ENCODE data around the gene TERF2IP. TPM values are rescaled to one million over a fixed set of nuclear protein-coding genes. Genes with fewer than 3 reads are reported as not detected.

The TERF2IP gene
- total and polyA plus RNA-seq, 2 experiments from 2014 or later, result 60.7 to 66.9 TPM

DNA sequence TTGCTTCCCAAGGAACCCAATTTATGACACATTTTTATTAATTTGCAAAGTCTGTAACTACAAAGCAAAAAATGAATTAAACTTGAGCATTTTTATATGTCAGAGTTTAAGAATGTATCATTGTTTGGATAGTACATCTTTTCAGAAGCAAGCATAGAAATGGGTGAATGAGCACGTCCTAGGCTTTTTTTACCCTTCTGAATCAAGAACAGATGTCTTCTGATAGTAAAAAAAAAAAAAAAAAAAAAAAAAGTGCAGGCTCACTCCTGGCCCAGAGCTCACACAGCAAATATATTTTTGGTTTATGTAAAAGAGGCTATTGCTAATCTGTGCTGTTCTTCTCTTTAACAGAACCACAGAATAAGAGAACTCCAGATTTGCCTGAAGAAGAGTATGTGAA lies 6.3 kb downstream of the TERF2IP start:
- peak; percentile 70 for DNase-seq
- Histone ChIP-seq H3K79me2 (ENCODE audit: insufficient read depth) (peaks cover 99% of the 10 kb centered on the region), H3K4me3 (no peak overlapping the region), H3K27me3 (replicated peaks; ENCODE audit: insufficient read depth) (no peaks in the 10 kb centered on the region), H2AFZ (no peak overlapping the region), H3K4me2 (ENCODE audit: unreplicated experiment) (peak overlapping the region; percentile 84), H3K27ac (peak overlapping the region; percentile 58), H3K9me3 (ENCODE audit: low read depth) (no peaks in the 10 kb centered on the region), H3K9me2 (ENCODE audit: insufficient read depth) (no peaks in the 10 kb centered on the region), H3F3A (ENCODE audit: insufficient read depth) (peaks cover 16% of the 10 kb centered on the region), H3K9ac (peak overlapping the region; percentile 31; the same call in 1 of the 2 replicates), H4K20me1 (ENCODE audit: insufficient read depth) (peaks cover 24% of the 10 kb centered on the region; the same call in 1 of the 2 replicates), H3K4me1 (ENCODE audit: insufficient read depth) (peaks cover 45% of the 10 kb centered on the region), H3K36me3 (ENCODE audit: low read depth) (peaks cover 47% of the 10 kb centered on the region)
- in situ Hi-C loops (cut with MboI), result no loop called here
- TF ChIP-seq EZH2phosphoT487 (IDR thresholded peaks at IDR 0.05; ENCODE audit: insufficient read depth, low read depth) (no peak), EZH2 (IDR thresholded peaks at IDR 0.05; ENCODE audit: insufficient read depth, poor library complexity, severe bottlenecking) (no peak)
- 0 to 2% methylated on average over 1 of the region's 1 CpG for WGBS, 2 experiments (ENCODE audit: low coverage in 1 of 2, low lambda C conversion rate in 2 of 2, missing lambda C conversion rate in 2 of 2)

GRCh38 chr16:75658175-75658574 lies 10.6 kb downstream of the TERF2IP start:
- Histone ChIP-seq H3F3A (ENCODE audit: insufficient read depth) (peaks cover 10% of the 10 kb centered on the region), H3K4me2 (ENCODE audit: unreplicated experiment) (no peak overlapping the region), H3K4me3 (no peak overlapping the region), H4K20me1 (ENCODE audit: insufficient read depth) (peaks cover 5% of the 10 kb centered on the region; the same call in 1 of the 2 replicates), H3K79me2 (ENCODE audit: insufficient read depth) (peaks cover 56% of the 10 kb centered on the region), H3K27me3 (replicated peaks; ENCODE audit: insufficient read depth) (no peaks in the 10 kb centered on the region), H2AFZ (no peak overlapping the region), H3K9me3 (ENCODE audit: low read depth) (no peaks in the 10 kb centered on the region), H3K4me1 (ENCODE audit: insufficient read depth) (peaks cover 13% of the 10 kb centered on the region), H3K27ac (no peak overlapping the region), H3K9me2 (ENCODE audit: insufficient read depth) (no peaks in the 10 kb centered on the region), H3K36me3 (ENCODE audit: low read depth) (peaks cover 51% of the 10 kb centered on the region), H3K9ac (no peak overlapping the region)
- no peak for TF ChIP-seq EZH2phosphoT487 (IDR thresholded peaks at IDR 0.05; ENCODE audit: insufficient read depth, low read depth)
- TF ChIP-seq EZH2 (IDR thresholded peaks at IDR 0.05; ENCODE audit: insufficient read depth, poor library complexity, severe bottlenecking), result no peak
- DNase-seq, result no peak
- 95 to 100% methylated on average over 2 of the region's 2 CpGs for WGBS, 2 experiments (ENCODE audit: low coverage in 1 of 2, low lambda C conversion rate in 2 of 2, missing lambda C conversion rate in 2 of 2)
- in situ Hi-C loops (cut with MboI), result no loop called here

- no peak overlapping the region for H3K4me3 ChIP-seq
- WGBS, 2 experiments (ENCODE audit: low coverage in 1 of 2, low lambda C conversion rate in 2 of 2, missing lambda C conversion rate in 2 of 2), result 92 to 96% methylated on average over 6 of the region's 6 CpGs
- no peak for DNase-seq
- in situ Hi-C loops (cut with MboI), result no loop called here
- no peak for TF ChIP-seq EZH2phosphoT487 (IDR thresholded peaks at IDR 0.05; ENCODE audit: insufficient read depth, low read depth)
- no peak for TF ChIP-seq EZH2 (IDR thresholded peaks at IDR 0.05; ENCODE audit: insufficient read depth, poor library complexity, severe bottlenecking)
- H2AFZ ChIP-seq, result no peak overlapping the region
- no peak overlapping the region for H3K27ac ChIP-seq
- H3K36me3 ChIP-seq (ENCODE audit: low read depth), result peaks cover 40% of the 10 kb centered on the region
- no peaks in the 10 kb centered on the region for H3K9me3 ChIP-seq (ENCODE audit: low read depth)
- H3K4me2 ChIP-seq (ENCODE audit: unreplicated experiment), result no peak overlapping the region
- H4K20me1 ChIP-seq (ENCODE audit: insufficient read depth), result no peaks in the 10 kb centered on the region
- peaks cover 35% of the 10 kb centered on the region for H3K79me2 ChIP-seq (ENCODE audit: insufficient read depth)
- no peaks in the 10 kb centered on the region for H3K4me1 ChIP-seq (ENCODE audit: insufficient read depth)
- no peak overlapping the region for H3K9ac ChIP-seq
- no peaks in the 10 kb centered on the region for H3K27me3 ChIP-seq (replicated peaks; ENCODE audit: insufficient read depth)
- no peaks in the 10 kb centered on the region for H3K9me2 ChIP-seq (ENCODE audit: insufficient read depth)
- no peaks in the 10 kb centered on the region for H3F3A ChIP-seq (ENCODE audit: insufficient read depth)
These were observed 12.7 kb downstream of the TERF2IP start for GRCh38 chr16:75660321-75660720.

- Histone ChIP-seq H3K27me3 (replicated peaks; ENCODE audit: insufficient read depth) (no peaks in the 10 kb centered on the region), H3K9ac (no peak overlapping the region), H3K9me3 (ENCODE audit: low read depth) (no peaks in the 10 kb centered on the region), H3K9me2 (ENCODE audit: insufficient read depth) (no peaks in the 10 kb centered on the region), H4K20me1 (ENCODE audit: insufficient read depth) (no peaks in the 10 kb centered on the region), H3K36me3 (ENCODE audit: low read depth) (peaks cover 35% of the 10 kb centered on the region), H3K4me2 (ENCODE audit: unreplicated experiment) (no peak overlapping the region), H3F3A (ENCODE audit: insufficient read depth) (no peaks in the 10 kb centered on the region), H3K27ac (no peak overlapping the region), H2AFZ (no peak overlapping the region), H3K4me3 (no peak overlapping the region), H3K4me1 (ENCODE audit: insufficient read depth) (no peaks in the 10 kb centered on the region), H3K79me2 (ENCODE audit: insufficient read depth) (peaks cover 30% of the 10 kb centered on the region)
- in situ Hi-C loops (cut with MboI), result no loop called here
- WGBS, 2 experiments (ENCODE audit: low coverage in 1 of 2, low lambda C conversion rate in 2 of 2, missing lambda C conversion rate in 2 of 2), result 61 to 68% methylated on average over 4 of the region's 4 CpGs
- DNase-seq, result no peak
- no peak for TF ChIP-seq EZH2phosphoT487 (IDR thresholded peaks at IDR 0.05; ENCODE audit: insufficient read depth, low read depth)
- TF ChIP-seq EZH2 (IDR thresholded peaks at IDR 0.05; ENCODE audit: insufficient read depth, poor library complexity, severe bottlenecking), result no peak
These were observed 13.2 kb downstream of the TERF2IP start for GRCh38 chr16:75660726-75661302.

GRCh38 chr16:75667503-75667902 lies 19.9 kb downstream of the TERF2IP start:
- Histone ChIP-seq H3K9ac (no peak overlapping the region), H4K20me1 (ENCODE audit: insufficient read depth) (no peaks in the 10 kb centered on the region), H3K36me3 (ENCODE audit: low read depth) (no peaks in the 10 kb centered on the region), H3F3A (ENCODE audit: insufficient read depth) (no peaks in the 10 kb centered on the region), H3K9me3 (ENCODE audit: low read depth) (no peaks in the 10 kb centered on the region), H2AFZ (no peak overlapping the region), H3K9me2 (ENCODE audit: insufficient read depth) (no peaks in the 10 kb centered on the region), H3K79me2 (ENCODE audit: insufficient read depth) (no peaks in the 10 kb centered on the region), H3K4me3 (no peak overlapping the region), H3K4me1 (ENCODE audit: insufficient read depth) (no peaks in the 10 kb centered on the region), H3K27me3 (replicated peaks; ENCODE audit: insufficient read depth) (no peaks in the 10 kb centered on the region), H3K27ac (no peak overlapping the region), H3K4me2 (ENCODE audit: unreplicated experiment) (no peak overlapping the region)
- no peak for DNase-seq
- TF ChIP-seq EZH2 (IDR thresholded peaks at IDR 0.05; ENCODE audit: insufficient read depth, poor library complexity, severe bottlenecking) (no peak), EZH2phosphoT487 (IDR thresholded peaks at IDR 0.05; ENCODE audit: insufficient read depth, low read depth) (no peak)
- in situ Hi-C loops (cut with MboI), result no loop called here

Measured in GM23248 (cell line).